SK-N-SH (cell line): ENCODE measurements around the gene SIM2. TPM values are rescaled to one million over a fixed set of nuclear protein-coding genes. Genes with fewer than 3 reads are reported as not detected.

ENCODE experiments used
- CTCF ChIA-PET: fragments of 300-600, 350-600 bp; formaldehyde crosslinking; extraction: SDS; loops from one replicate; lab custom pipeline; 2021; lab: Yijun Ruan, JAX
- POLR2A ChIA-PET: fragments of 350-600 bp; sonication (Branson Sonifier 250); formaldehyde crosslinking; extraction: SDS; loops from one replicate; lab custom pipeline; 2020; ENCODE audit warnings: antibody characterized with exemption, inconsistent platforms; lab: Yijun Ruan, JAX
- DNase-seq: peaks from one replicate; pipeline ENCODE4 v3.0.0; 2012
- H2AFZ ChIP-seq: fragments of 200-600 bp; sonication (generic); 2 replicates; pipeline ENCODE4 v1.8.1; 2016; ENCODE audit warnings: antibody characterized with exemption, mild to moderate bottlenecking, low read depth
- H3F3A ChIP-seq: fragments of 200-600 bp; sonication (generic); replicated peaks from 2 replicates; pipeline ENCODE3; 2016; ENCODE audit warnings: antibody characterized with exemption, mild to moderate bottlenecking; ENCODE audit not compliant: insufficient read depth
- H3K27ac ChIP-seq, 2 experiments: fragments of 200-500 bp in 1 of 2; fragments of 200-600 bp in 1 of 2; sonication (Bioruptor generic) in 1 of 2; sonication (generic), shearing (Covaris generic) in 1 of 2; 2 replicates each; pipeline versions ENCODE4 v1.5.1 to v1.6.1; 2014 to 2016; ENCODE audit warnings: low read depth in 2 of 2, inconsistent platforms in 1 of 2, low read length in 1 of 2, mild to moderate bottlenecking in 1 of 2, mixed read lengths in 1 of 2
- H3K27me3 ChIP-seq: fragments of 200-600 bp; sonication (generic), shearing (Covaris generic); 2 replicates; pipeline ENCODE4 v1.6.1; 2016; ENCODE audit warnings: mixed run types; ENCODE audit not compliant: insufficient read depth
- H3K36me3 ChIP-seq, 2 experiments: fragments of 200-500 bp in 1 of 2; fragments of 200-600 bp in 1 of 2; sonication (Bioruptor generic) in 1 of 2; sonication (generic) in 1 of 2; replicated peaks in 1 of 2; 2 replicates each; pipeline versions ENCODE3 to v1.5.1; 2014 to 2016; ENCODE audit warnings: low read length in 1 of 2, mild to moderate bottlenecking in 1 of 2; ENCODE audit not compliant: insufficient read depth in 2 of 2, control insufficient read depth in 1 of 2
- H3K4me1 ChIP-seq, 2 experiments: fragments of 200-500 bp in 1 of 2; fragments of 200-600 bp in 1 of 2; sonication (Bioruptor generic) in 1 of 2; sonication (generic), shearing (Covaris generic) in 1 of 2; 2 replicates each; pipeline versions ENCODE4 v1.5.1 to v1.6.1; 2014 to 2016; ENCODE audit warnings: low read depth in 1 of 2, low read length in 1 of 2, mixed run types in 1 of 2; ENCODE audit not compliant: insufficient read depth in 2 of 2, control insufficient read depth in 1 of 2
- H3K4me2 ChIP-seq: fragments of 200-600 bp; sonication (generic), shearing (Covaris generic); 2 replicates; pipeline ENCODE4 v1.6.1; 2017; ENCODE audit warnings: mixed run types
- H3K4me3 ChIP-seq, 2 experiments: fragments of 200-500 bp in 1 of 2; fragments of 200-600 bp in 1 of 2; sonication (Bioruptor generic) in 1 of 2; sonication (generic), shearing (Covaris generic) in 1 of 2; 2 replicates each; pipeline versions ENCODE4 v1.5.1 to v1.8.1; 2014 to 2016; ENCODE audit warnings: low read depth in 2 of 2, inconsistent platforms in 1 of 2, low read length in 1 of 2, mild to moderate bottlenecking in 1 of 2, mixed read lengths in 1 of 2, moderate library complexity in 1 of 2
- H3K79me2 ChIP-seq: fragments of 200-600 bp; sonication (generic); 2 replicates; pipeline ENCODE4 v1.8.1; 2017; ENCODE audit warnings: mild to moderate bottlenecking; ENCODE audit not compliant: insufficient read depth
- H3K9ac ChIP-seq: fragments of 200-600 bp; sonication (generic); 2 replicates; pipeline ENCODE4 v1.6.1; 2017; ENCODE audit warnings: mixed run types
- H3K9me2 ChIP-seq: fragments of 200-600 bp; sonication (generic); 2 replicates; pipeline ENCODE4 v1.6.1; 2017; ENCODE audit warnings: mixed run types
- H3K9me3 ChIP-seq: fragments of 200-600 bp; sonication (generic); 2 replicates; pipeline ENCODE4 v1.6.1; 2017; ENCODE audit warnings: mixed run types, mild to moderate bottlenecking, moderate library complexity
- H4K20me1 ChIP-seq: fragments of 200-600 bp; sonication (generic); 2 replicates; pipeline ENCODE4 v1.6.1; 2017; ENCODE audit warnings: mild to moderate bottlenecking, mixed run types; ENCODE audit not compliant: insufficient read depth
- CTCF ChIP-seq: fragments of 200-600 bp; sonication (generic); IDR thresholded peaks from 2 replicates; pipeline ENCODE4 v1.6.1; 2017; ENCODE audit warnings: antibody characterized with exemption, mild to moderate bottlenecking, moderate library complexity
- EP300 ChIP-seq, 2 experiments: IDR thresholded peaks; 2 replicates each; pipeline versions ENCODE4 v1.4.0 to v1.6.1; 2012; ENCODE audit warnings: borderline replicate concordance in 1 of 2, low read depth in 1 of 2, low read length in 1 of 2
- EZH2phosphoT487 ChIP-seq: fragments of 200-600 bp; sonication (generic); IDR thresholded peaks from 2 replicates; pipeline ENCODE4 v1.6.1; 2017; ENCODE audit warnings: low read depth, mixed run types, mild to moderate bottlenecking, antibody characterized with exemption, moderate library complexity, borderline replicate concordance
- FOXJ3 ChIP-seq: sonication (generic); formaldehyde crosslinking; IDR thresholded peaks from 2 replicates; pipeline ENCODE4 v1.5.1; 2020; ENCODE audit warnings: mild to moderate bottlenecking, missing genetic modification reagents
- GABPA ChIP-seq: IDR thresholded peaks from 2 replicates; pipeline ENCODE4 v1.4.0; 2012; ENCODE audit warnings: low read depth, mild to moderate bottlenecking
- GATA2 ChIP-seq: sonication (generic); formaldehyde crosslinking; IDR thresholded peaks from 2 replicates; pipeline ENCODE4 v1.5.0; 2020; ENCODE audit warnings: mild to moderate bottlenecking, missing genetic modification reagents
- IRF3 ChIP-seq: fragments of 150-350 bp; IDR thresholded peaks from 2 replicates; pipeline ENCODE4 v1.6.1; 2016; ENCODE audit warnings: mild to moderate bottlenecking, low read depth, low read length
- MEF2A ChIP-seq: IDR thresholded peaks from 2 replicates; pipeline ENCODE4 v1.4.0; 2012; ENCODE audit warnings: low read depth, borderline replicate concordance
- MXI1 ChIP-seq: IDR thresholded peaks from 2 replicates; pipeline ENCODE4 v1.6.1; 2012; ENCODE audit warnings: mild to moderate bottlenecking, low read depth, low read length, improper control_type of control experiment
- NFIC ChIP-seq: IDR thresholded peaks from 2 replicates; pipeline ENCODE4 v1.4.0; 2012; ENCODE audit warnings: borderline replicate concordance
- RAD21 ChIP-seq: IDR thresholded peaks from 2 replicates; pipeline ENCODE4 v1.6.1; 2012; ENCODE audit warnings: mild to moderate bottlenecking, low read length
- RCOR1 ChIP-seq: fragments of 150-350 bp; IDR thresholded peaks from 2 replicates; pipeline ENCODE4 v1.6.1; 2017; ENCODE audit warnings: antibody characterized with exemption, low read length
- RFX5 ChIP-seq: IDR thresholded peaks from 2 replicates; pipeline ENCODE4 v1.6.1; 2012; ENCODE audit warnings: mild to moderate bottlenecking, improper control_type of control experiment, low read length
- TAF1 ChIP-seq: IDR thresholded peaks from 2 replicates; pipeline ENCODE4 v1.6.1; 2012; ENCODE audit warnings: low read depth, mild to moderate bottlenecking, low read length, moderate library complexity, borderline replicate concordance
- TEAD4 ChIP-seq: IDR thresholded peaks from 2 replicates; pipeline ENCODE4 v1.4.0; 2012; ENCODE audit warnings: mild to moderate bottlenecking, borderline replicate concordance; ENCODE audit not compliant: insufficient read depth
- ZBTB33 ChIP-seq: IDR thresholded peaks from 2 replicates; pipeline ENCODE4 v1.4.0; 2012; ENCODE audit warnings: low read depth, borderline replicate concordance
- WGBS: methylation state at CpG from one replicate; pipeline ENCODE4 v1.1.6; 2017; ENCODE audit warnings: low lambda C conversion rate; 5-methylcytosine and 5-hydroxymethylcytosine counted together
- polyA plus RNA-seq, 3 experiments: library from polyadenylated mRNA; depleted of rRNA; stranded (reverse); fragments of >200 nt; gene quantifications; 2 replicates each; pipeline ENCODE4 v1.2.3, GENCODE V29; 2012
- TF ChIP-seq, protein P1 (sequence below): IDR thresholded peaks from 2 replicates; pipeline ENCODE4 v1.4.0; 2012; ENCODE audit warnings: low read depth

SIM2 gene
- not detected in 2 replicates for polyA plus RNA-seq (2012; rRNA removed)
- not detected in 2 replicates for polyA plus RNA-seq (2012; cell fraction: cytosol; rRNA removed)
- not detected in 2 replicates for polyA plus RNA-seq (2012; cell fraction: nucleus; rRNA removed)

- Histone ChIP-seq H3K4me1 (peaks cover 0 to 6% of the 10 kb centered on the region in 2 experiments; a peak in 2 of 4 replicates), H3K4me2 (peak within 1 kb of the TSS; percentile 76; the same call in 1 of the 2 replicates), H3K27ac (no peak within 1 kb of the TSS), H3K36me3 (no peaks in the 10 kb centered on the region), H3K79me2 (no peaks in the 10 kb centered on the region), H2AFZ (no peak within 1 kb of the TSS)
- CTCF ChIA-PET = interaction anchor here (0.8 to 1.5 kb wide), 3 partner anchors 10 to 155 kb away, joined by 3 to 4 read pairs (median 3); no protein-coding TSS in a partner anchor
- TF ChIP-seq RAD21 (no peak), EZH2phosphoT487 (peak; percentile 81; the same call in 1 of the 2 replicates)
- TF ChIP-seq, all 33 proteins: peak for 1
- no peak within 1 kb of the TSS for H3K4me3 ChIP-seq
- peaks cover 23% of the 10 kb centered on the region; the same call in 1 of the 2 replicates for H4K20me1 ChIP-seq
- H3K27me3 ChIP-seq = peaks cover 98% of the 10 kb centered on the region
- H3K9ac ChIP-seq = no peak within 1 kb of the TSS
- no CpG with 5 or more reads among the region's 70 CpGs for WGBS
- H3F3A ChIP-seq = no peaks in the 10 kb centered on the region
- peak; percentile 58 for DNase-seq
- POLR2A ChIA-PET = no interaction called here
- H3K9me3 ChIP-seq = no peaks in the 10 kb centered on the region
- no peaks in the 10 kb centered on the region for H3K9me2 ChIP-seq
Measured at GRCh38 chr21:36698981-36699545, at the start of gene SIM2. Gene SIM2 (plus strand): TSS chr21:36699115. CDS start chr21:36699747, 632 bp downstream.

- H2AFZ ChIP-seq = no peak overlapping the region
- CTCF ChIA-PET = interaction anchor here (0.7 to 1.3 kb wide), 2 partner anchors 14 to 23 kb away, joined by 3 read pairs; no protein-coding TSS in a partner anchor
Measured at GRCh38 chr21:36654324-36654723, 44.6 kb upstream of the SIM2 start.

More at GRCh38 chr21:36654324-36654723, 44.6 kb upstream of the SIM2 start:
- no peak overlapping the region for H3K9ac ChIP-seq
- no peak overlapping the region for H3K27ac ChIP-seq
- WGBS = 37% methylated on average over 7 of the region's 17 CpGs
- no peak overlapping the region for H3K4me2 ChIP-seq
- no peaks in the 10 kb centered on the region for H3F3A ChIP-seq
- H3K9me3 ChIP-seq = no peaks in the 10 kb centered on the region
- peaks cover 56% of the 10 kb centered on the region for H3K27me3 ChIP-seq
- DNase-seq = no peak
- H3K79me2 ChIP-seq = no peaks in the 10 kb centered on the region
- TF ChIP-seq FOXJ3 (CRISPR knock-in tag) (no peak), NFIC (no peak), GATA2 (CRISPR knock-in tag) (no peak), IRF3 (no peak), GABPA (no peak), EP300 (IDR thresholded peaks at IDR 0.05; ENCODE audit: borderline replicate concordance in 1 of 2, low read depth in 1 of 2, low read length in 1 of 2) (no peak), TEAD4 (no peak), TAF1 (no peak), RFX5 (no peak), MEF2A (no peak), MXI1 (no peak), CTCF (no peak), RCOR1 (no peak), ZBTB33 (no peak)
- TF ChIP-seq, protein P1, sequence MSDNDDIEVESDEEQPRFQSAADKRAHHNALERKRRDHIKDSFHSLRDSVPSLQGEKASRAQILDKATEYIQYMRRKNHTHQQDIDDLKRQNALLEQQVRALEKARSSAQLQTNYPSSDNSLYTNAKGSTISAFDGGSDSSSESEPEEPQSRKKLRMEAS = no peak
- no peak overlapping the region for H3K4me3 ChIP-seq
- no peaks in the 10 kb centered on the region for H3K4me1 ChIP-seq
- no peaks in the 10 kb centered on the region for H3K9me2 ChIP-seq
- POLR2A ChIA-PET = no interaction called here
- no peaks in the 10 kb centered on the region for H4K20me1 ChIP-seq
- no peaks in the 10 kb centered on the region for H3K36me3 ChIP-seq
